ENCODE data around the gene ULK4.
"Not testable (repeated sequence)": the region's sequence is repeated elsewhere in the genome, so short reads cannot be mapped to it uniquely, and the experiment has no call there.

ULK4 gene

GRCh38 chr3:41683666-41684350 lies 278.1 kb downstream of the ULK4 start:
- FAIRE-seq: no peak

DNA sequence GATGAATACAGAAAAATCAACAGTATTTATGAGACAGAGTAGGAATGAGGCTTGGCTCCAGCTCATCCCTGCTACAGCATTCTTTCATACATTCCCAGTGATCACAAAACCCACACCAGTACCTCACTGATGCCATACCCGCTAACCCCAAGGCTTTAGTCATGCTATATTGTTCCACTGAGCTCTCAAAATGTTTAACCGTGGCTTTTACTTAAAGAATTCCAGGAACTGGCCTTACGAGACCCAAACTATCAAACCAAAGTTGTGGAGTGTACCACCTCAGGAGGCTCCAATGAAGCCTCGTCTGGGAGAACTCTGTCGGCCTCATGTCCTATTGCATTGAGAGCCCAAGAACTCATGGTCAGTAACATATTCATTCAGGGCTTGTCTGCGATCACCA lies 278.9 kb downstream of the ULK4 start:
- FAIRE-seq: no peak

- FAIRE-seq: no peak
Measured at GRCh38 chr3:41682382-41682781, 279.5 kb downstream of the ULK4 start.

DNA sequence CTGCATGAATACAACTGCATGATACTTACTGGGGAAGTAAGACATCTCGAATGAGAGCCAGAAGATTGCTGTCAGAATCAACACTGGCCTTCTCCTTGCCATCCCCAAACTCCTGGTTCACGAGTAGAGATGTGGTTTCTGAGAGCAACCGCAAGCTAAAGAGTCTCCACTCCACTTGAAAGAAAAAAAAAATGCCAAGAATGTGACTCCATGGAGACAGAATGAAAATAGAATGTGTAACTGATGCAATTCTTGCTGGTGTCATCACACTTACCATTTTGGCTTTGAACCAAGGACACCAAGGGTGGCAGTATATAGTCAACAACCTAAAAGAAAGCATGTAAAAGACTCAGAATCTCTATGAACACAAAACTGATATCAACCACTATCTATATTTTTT lies 280.4 kb downstream of the ULK4 start:
- FAIRE-seq: no peak

GRCh38 chr3:41679374-41679773 lies 282.5 kb downstream of the ULK4 start:
- FAIRE-seq: no peak

DNA sequence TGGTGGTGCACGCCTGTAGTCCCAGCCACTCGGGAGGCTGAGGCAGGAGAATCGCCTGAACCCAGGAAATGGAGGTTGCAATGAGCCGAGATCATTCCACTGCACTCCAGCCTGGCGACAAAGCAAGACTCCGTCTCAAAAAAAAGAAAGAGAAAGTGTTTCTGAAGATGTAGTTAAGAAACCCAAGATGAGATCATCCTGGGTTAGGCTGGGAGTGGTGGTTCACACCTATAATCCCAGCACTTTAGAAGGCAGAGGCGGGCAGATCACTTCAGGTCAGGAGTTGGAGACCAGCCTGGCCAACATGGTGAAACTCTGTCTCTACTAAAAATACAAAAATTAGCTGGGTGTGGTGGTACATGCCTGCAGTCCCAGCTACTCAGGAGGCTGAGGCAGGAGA lies 286.8 kb downstream of the ULK4 start:
- FAIRE-seq: not testable (repeated sequence)

DNA sequence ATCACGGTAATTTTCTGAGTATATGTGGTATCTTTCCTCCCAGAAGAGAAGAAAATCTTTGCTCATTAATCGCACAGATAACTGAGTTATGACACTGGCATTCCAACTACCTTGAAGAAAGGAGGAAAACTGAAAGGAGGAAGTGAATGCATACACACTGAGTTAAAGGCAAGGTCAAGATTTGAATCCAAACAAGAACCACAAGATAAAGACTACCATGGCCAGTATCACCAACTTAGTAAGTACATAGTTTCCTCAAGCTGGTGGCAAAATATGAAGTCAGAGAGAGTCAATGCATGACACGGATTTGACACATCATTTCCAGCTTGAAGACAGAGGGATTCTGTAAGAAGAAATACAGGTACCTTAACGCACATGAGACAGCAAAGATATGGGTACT lies 287.5 kb downstream of the ULK4 start:
- no peak for FAIRE-seq

DNA sequence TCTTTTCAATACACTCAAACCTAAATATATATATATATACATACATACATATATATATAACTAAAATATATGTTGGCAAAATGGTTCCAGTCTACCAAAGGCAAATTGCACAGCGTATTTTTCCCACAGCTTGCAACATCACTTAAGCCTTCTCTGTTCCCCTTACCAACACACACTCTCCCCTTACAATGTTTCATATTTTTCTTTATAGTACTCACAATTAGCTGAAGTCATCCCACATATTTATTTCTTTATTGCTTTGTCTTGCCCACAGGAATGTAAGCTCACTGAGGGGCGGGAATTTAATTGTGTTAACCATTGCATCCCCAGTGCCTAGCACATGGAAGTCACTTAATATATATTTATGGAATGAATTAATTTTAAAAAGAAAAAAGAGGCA lies 288.3 kb downstream of the ULK4 start:
- no peak for FAIRE-seq

- FAIRE-seq: no peak
Measured at GRCh38 chr3:41668379-41668778, 293.5 kb downstream of the ULK4 start.

- no peak for FAIRE-seq
Measured at GRCh38 chr3:41662288-41662687, 299.6 kb downstream of the ULK4 start.

DNA sequence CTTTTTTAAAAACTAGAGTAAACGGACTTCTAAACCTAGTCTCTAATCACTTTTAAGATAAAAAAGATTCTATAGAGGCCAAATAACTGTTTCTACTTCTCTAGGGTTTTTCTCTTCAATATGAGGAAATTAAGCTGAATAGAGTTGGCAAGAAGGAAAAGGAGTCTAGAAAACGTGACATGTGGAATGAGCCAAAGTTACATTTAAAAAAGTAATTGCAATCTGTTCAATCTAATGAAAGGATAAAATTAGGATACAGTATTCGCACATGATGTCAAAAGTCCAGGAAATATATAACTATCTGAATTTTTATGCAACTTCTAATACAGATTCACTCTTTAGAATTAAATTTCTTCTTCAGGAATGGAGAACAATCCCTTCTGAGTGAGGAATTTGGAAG lies 300.1 kb downstream of the ULK4 start:
- no peak for FAIRE-seq

GRCh38 chr3:41660510-41660909 lies 301.4 kb downstream of the ULK4 start:
- FAIRE-seq: no peak

DNA sequence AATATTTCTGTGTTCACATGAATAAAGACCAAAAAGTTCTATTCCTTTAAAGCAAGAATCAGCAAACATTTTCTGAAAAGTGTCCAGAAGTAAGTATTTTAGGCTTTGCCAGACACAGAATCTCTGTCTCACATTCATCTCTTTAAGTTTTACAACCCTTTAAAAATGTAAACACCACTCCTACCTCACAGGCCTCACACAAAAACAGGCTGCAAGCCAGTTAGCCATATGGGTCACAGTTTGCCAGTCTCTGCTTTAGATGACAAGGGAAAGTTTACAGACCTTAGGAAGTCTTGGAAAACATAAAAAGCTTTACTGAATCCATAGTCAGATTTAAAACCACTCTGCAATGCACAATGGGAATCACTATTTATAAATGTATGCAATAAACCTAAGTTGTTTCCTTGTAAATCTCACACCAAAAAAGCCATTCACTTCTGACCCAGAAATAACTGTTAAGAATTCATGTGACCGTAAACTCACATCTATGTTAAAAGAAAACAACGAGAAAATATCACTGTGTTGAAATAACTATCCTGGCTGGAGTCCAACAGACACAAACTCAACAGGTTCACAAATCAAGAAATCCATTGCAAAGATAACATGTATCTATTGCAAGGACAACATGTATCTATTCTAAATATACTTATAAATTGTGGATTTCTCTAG lies 308.2 kb downstream of the ULK4 start:
- no peak for FAIRE-seq

GRCh38 chr3:41652931-41653330 lies 309.0 kb downstream of the ULK4 start:
- no peak for FAIRE-seq

- no peak for FAIRE-seq
Measured at GRCh38 chr3:41652506-41652905, 309.4 kb downstream of the ULK4 start.

GRCh38 chr3:41651718-41652117 lies 310.2 kb downstream of the ULK4 start:
- no peak for FAIRE-seq

GRCh38 chr3:41650406-41650805 lies 311.5 kb downstream of the ULK4 start:
- FAIRE-seq: no peak

- no peak for FAIRE-seq
Measured at GRCh38 chr3:41649129-41649739, 312.7 kb downstream of the ULK4 start.

- FAIRE-seq: not testable (repeated sequence)
Measured at GRCh38 chr3:41647730-41648129, 314.2 kb downstream of the ULK4 start.

- no peak for FAIRE-seq
Measured at GRCh38 chr3:41640076-41640475, 321.8 kb downstream of the ULK4 start.

DNA sequence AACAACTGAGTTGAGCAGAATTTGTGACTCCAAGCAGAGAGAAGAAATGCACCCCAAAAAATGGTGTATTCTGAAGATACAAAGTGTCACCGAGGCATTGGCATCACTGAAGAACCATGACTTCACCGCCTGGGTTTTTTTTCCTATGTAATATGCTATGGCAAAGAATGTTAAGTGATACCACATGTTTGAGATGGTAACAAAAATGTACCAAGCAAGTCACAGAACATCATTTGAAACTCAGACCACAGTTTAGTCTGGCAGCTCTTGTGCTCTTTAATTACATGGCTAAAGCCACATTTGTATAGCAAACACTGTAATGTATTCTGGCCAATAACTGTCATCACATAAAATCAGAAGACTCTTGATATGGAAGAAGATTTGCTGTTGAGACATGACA lies 323.5 kb downstream of the ULK4 start:
- no peak for FAIRE-seq

- FAIRE-seq: no peak
Measured at GRCh38 chr3:41632700-41633099, 329.2 kb downstream of the ULK4 start.

DNA sequence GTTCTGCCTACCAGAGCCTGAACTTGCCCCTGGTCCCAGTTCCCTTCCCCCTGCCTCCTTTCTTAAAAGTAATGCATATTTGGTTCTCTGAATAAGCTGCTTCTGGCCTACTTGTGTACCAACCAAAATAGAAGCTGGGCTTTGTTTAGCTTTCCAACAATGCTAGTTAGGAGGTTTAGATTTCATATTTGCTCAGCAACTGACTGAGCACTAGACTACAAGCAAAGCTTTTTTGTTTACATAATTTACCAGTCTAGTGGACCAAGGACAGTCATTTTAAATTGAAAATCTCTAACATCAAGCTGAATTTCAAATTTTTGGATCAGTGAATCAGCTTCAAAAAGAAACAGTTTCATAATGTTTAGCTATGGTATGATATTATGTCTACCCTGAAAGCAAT lies 331.2 kb downstream of the ULK4 start:
- no peak for FAIRE-seq

GRCh38 chr3:41629986-41630385 lies 331.9 kb downstream of the ULK4 start:
- no peak for FAIRE-seq

GRCh38 chr3:41629072-41629471 lies 332.8 kb downstream of the ULK4 start:
- no peak for FAIRE-seq
